Mucosa of rectum (tissue), 2 donors: Measurements from ENCODE around the gene ENO3.

Source experiments
- H3K27ac ChIP-seq, 2 donors: one replicate each; pipeline ENCODE4 v1.7.0; 2013; ENCODE audit warnings: inconsistent platforms in 2 of 2, low read depth in 2 of 2, low read length in 2 of 2
- H3K27me3 ChIP-seq, 2 donors: one replicate each; pipeline ENCODE4 v1.7.0; 2013; ENCODE audit warnings: low read length in 2 of 2; ENCODE audit not compliant: control insufficient read depth in 2 of 2, insufficient read depth in 2 of 2
- H3K36me3 ChIP-seq, 2 donors: one replicate each; pipeline ENCODE4 v1.7.0; 2013; ENCODE audit warnings: low read length in 2 of 2; ENCODE audit not compliant: control insufficient read depth in 2 of 2, insufficient read depth in 2 of 2
- H3K4me1 ChIP-seq, 2 donors: one replicate each; pipeline ENCODE4 v1.7.0; 2013; ENCODE audit warnings: low read length in 2 of 2, mild to moderate bottlenecking in 1 of 2; ENCODE audit not compliant: control insufficient read depth in 2 of 2, insufficient read depth in 2 of 2
- H3K4me3 ChIP-seq, 2 donors: one replicate each; pipeline ENCODE4 v1.7.0; 2013; ENCODE audit warnings: low read length in 2 of 2
- H3K9ac ChIP-seq, 2 donors: one replicate each; pipeline ENCODE4 v1.7.0; 2013; ENCODE audit warnings: low read length in 2 of 2, low read depth in 1 of 2, mild to moderate bottlenecking in 1 of 2
- H3K9me3 ChIP-seq, 2 donors: one replicate each; pipeline ENCODE4 v1.7.0; 2013; ENCODE audit warnings: low read length in 2 of 2; ENCODE audit not compliant: control insufficient read depth in 2 of 2
- donor health status: healthy.
- donor health status: Normal muscosa, but diverticular disease.

ENO3 gene

GRCh38 chr17:4986951-4987766 is 36.2 kb downstream of the ENO3 start, which contains the start of gene CAMTA2:
CAMTA2 (minus strand) TSS chr17:4987675; CDS start chr17:4986222, 1,453 bp downstream.
- H3K27me3 ChIP-seq = no peaks in the 10 kb centered on the region
- peaks cover 21 to 27% of the 10 kb centered on the region in 2 donors for H3K4me1 ChIP-seq
- no peaks in the 10 kb centered on the region for H3K9me3 ChIP-seq

GRCh38 chr17:4987767-4988567 is 37.0 kb downstream of the ENO3 start:
- Histone ChIP-seq H3K4me1 (peaks cover 21 to 27% of the 10 kb centered on the region in 2 donors), H3K27me3 (no peaks in the 10 kb centered on the region), H3K4me3 (peak overlapping the region; percentile 86 to 88), H3K9ac (peak overlapping the region; percentile 91 to 92), H3K36me3 (peaks cover 2 to 5% of the 10 kb centered on the region in 2 donors), H3K9me3 (no peaks in the 10 kb centered on the region), H3K27ac (peak overlapping the region; percentile 92 to 94)

More at GRCh38 chr17:4986951-4987766, 36.2 kb downstream of the ENO3 start, which contains the start of gene CAMTA2:
- Histone ChIP-seq H3K4me3 (peak within 1 kb of the TSS; percentile 86 to 88), H3K36me3 (peaks cover 10 to 13% of the 10 kb centered on the region in 2 donors), H3K27ac (peak within 1 kb of the TSS; percentile 92 to 94), H3K9ac (peak within 1 kb of the TSS; percentile 91 to 92)

GRCh38 chr17:4994081-4994595 is 43.2 kb downstream of the ENO3 start:
- H3K27ac ChIP-seq = no peak overlapping the region
- no peaks in the 10 kb centered on the region for H3K36me3 ChIP-seq
- no peak overlapping the region for H3K9ac ChIP-seq
- H3K4me3 ChIP-seq = no peak overlapping the region
- H3K4me1 ChIP-seq = peaks cover 12 to 14% of the 10 kb centered on the region in 2 donors
- H3K9me3 ChIP-seq = no peaks in the 10 kb centered on the region
- no peaks in the 10 kb centered on the region for H3K27me3 ChIP-seq

- peak within 1 kb of the TSS; percentile 90 for H3K9ac ChIP-seq
- H3K4me3 ChIP-seq = peak within 1 kb of the TSS; percentile 93 to 98
- peak within 1 kb of the TSS; percentile 87 to 90 for H3K27ac ChIP-seq
- no peaks in the 10 kb centered on the region for H3K9me3 ChIP-seq
- H3K36me3 ChIP-seq = peaks cover 19 to 20% of the 10 kb centered on the region in 2 donors
- peaks cover 22 to 25% of the 10 kb centered on the region in 2 donors for H3K4me1 ChIP-seq
- no peaks in the 10 kb centered on the region for H3K27me3 ChIP-seq
These were observed 46.5 kb downstream of the ENO3 start, which contains the start of the genes INCA1 and KIF1C for GRCh38 chr17:4997302-4998026. INCA1 (minus strand) TSS chr17:4997522; CDS start chr17:4994437, 3,085 bp downstream. KIF1C (plus strand) TSS chr17:4997950; CDS start chr17:5000247, 2,297 bp downstream.

GRCh38 chr17:4998027-4998731 is 47.3 kb downstream of the ENO3 start:
- H3K4me3 ChIP-seq = peak overlapping the region; percentile 93 to 98
- H3K27me3 ChIP-seq = no peaks in the 10 kb centered on the region
- peaks cover 21 to 22% of the 10 kb centered on the region in 2 donors for H3K36me3 ChIP-seq
- peaks cover 22 to 25% of the 10 kb centered on the region in 2 donors for H3K4me1 ChIP-seq
- H3K9ac ChIP-seq = peak overlapping the region; percentile 90
- no peaks in the 10 kb centered on the region for H3K9me3 ChIP-seq
- H3K27ac ChIP-seq = peak overlapping the region; percentile 85 to 87

GRCh38 chr17:4998732-4999429 is 48.0 kb downstream of the ENO3 start:
- Histone ChIP-seq H3K4me1 (peaks cover 22 to 25% of the 10 kb centered on the region in 2 donors), H3K36me3 (peaks cover 28 to 29% of the 10 kb centered on the region in 2 donors), H3K9me3 (no peaks in the 10 kb centered on the region), H3K27ac (peak overlapping the region; percentile 85 to 87), H3K27me3 (no peaks in the 10 kb centered on the region), H3K9ac (peak overlapping the region; percentile 90), H3K4me3 (peak overlapping the region; percentile 93 to 98)

- Histone ChIP-seq H3K4me1 (peaks cover 22 to 25% of the 10 kb centered on the region in 2 donors), H3K9me3 (no peaks in the 10 kb centered on the region), H3K27ac (peak overlapping the region; percentile 85 to 87), H3K9ac (peak overlapping the region; percentile 90), H3K27me3 (no peaks in the 10 kb centered on the region), H3K4me3 (peak overlapping the region; percentile 93 to 98), H3K36me3 (peaks cover 35 to 36% of the 10 kb centered on the region in 2 donors)
These were observed 48.6 kb downstream of the ENO3 start for GRCh38 chr17:4999430-5000093.

- no peak overlapping the region for H3K27ac ChIP-seq
- H3K36me3 ChIP-seq = peaks cover 42 to 43% of the 10 kb centered on the region in 2 donors
- no peak overlapping the region for H3K9ac ChIP-seq
- H3K4me1 ChIP-seq = peaks cover 22 to 25% of the 10 kb centered on the region in 2 donors
- H3K4me3 ChIP-seq = no peak overlapping the region
- no peaks in the 10 kb centered on the region for H3K27me3 ChIP-seq
- no peaks in the 10 kb centered on the region for H3K9me3 ChIP-seq
These were observed 49.3 kb downstream of the ENO3 start for GRCh38 chr17:5000237-5000639.
